Caco-2 (cell line): ENCODE data around the gene CNOT8. TPM values are rescaled to one million over a fixed set of nuclear protein-coding genes. Genes with fewer than 3 reads are reported as not detected.

Experiments used
- BruUV-seq: library from RNA; stranded (reverse); fragments of 400-500 nt; replicated peaks from 2 replicates; lab custom pipeline; 2021; lab: Mats Ljungman, UMichigan
- CTCF ChIA-PET: fragments of 300-600 bp; sonication (Branson Sonifier 250); formaldehyde crosslinking; loops from one replicate; lab custom pipeline; 2022; ENCODE audit warnings: antibody characterized with exemption; lab: Charles Lee
- POLR2A ChIA-PET: fragments of 300-600 bp; sonication (Branson Sonifier 250); formaldehyde crosslinking; loops from one replicate; lab custom pipeline; 2022; ENCODE audit warnings: antibody characterized with exemption; lab: Charles Lee
- DNase-seq, 2 experiments: peaks; one replicate each; pipeline versions ENCODE4 v3.0.0 to v3.0.0-alpha.2; 2020 to 2022
- H3K27me3 ChIP-seq: replicated peaks from 2 replicates; pipeline ENCODE4 v1.6.0; 2011; ENCODE audit warnings: low read length; ENCODE audit not compliant: control insufficient read depth, insufficient read depth
- H3K36me3 ChIP-seq: 2 replicates; pipeline ENCODE4 v1.5.1; 2011; ENCODE audit warnings: low read length; ENCODE audit not compliant: control insufficient read depth, insufficient read depth
- H3K4me1 ChIP-seq: fragments of 250-450 bp; sonication (Bioruptor Pico); 2 replicates; pipeline ENCODE4 v1.5.1; 2020; ENCODE audit warnings: mild to moderate bottlenecking
- H3K4me3 ChIP-seq: 2 replicates; pipeline ENCODE4 v1.5.1; 2011; ENCODE audit warnings: low read depth, mild to moderate bottlenecking, control low read depth, low read length
- H3K9me3 ChIP-seq: fragments of 250-450 bp; sonication (Bioruptor Pico); 2 replicates; pipeline ENCODE4 v1.5.1; 2020; ENCODE audit warnings: mild to moderate bottlenecking, moderate library complexity
- H3K27ac Mint-ChIP-seq: one replicate; pipeline ENCODE4 v1.8.0; 2022; ENCODE audit warnings: mixed read lengths; ENCODE audit not compliant: unreplicated experiment
- H3K27me3 Mint-ChIP-seq: one replicate; pipeline ENCODE4 v1.8.0; 2022; ENCODE audit warnings: mixed read lengths; ENCODE audit not compliant: insufficient read depth, unreplicated experiment
- H3K36me3 Mint-ChIP-seq: one replicate; pipeline ENCODE4 v1.8.0; 2022; ENCODE audit warnings: mild to moderate bottlenecking, mixed read lengths; ENCODE audit not compliant: insufficient read depth, unreplicated experiment
- H3K4me1 Mint-ChIP-seq: one replicate; pipeline ENCODE4 v1.8.0; 2022; ENCODE audit warnings: low read depth, mixed read lengths; ENCODE audit not compliant: unreplicated experiment
- H3K4me3 Mint-ChIP-seq: one replicate; pipeline ENCODE4 v1.8.0; 2022; ENCODE audit warnings: mild to moderate bottlenecking, moderate library complexity, mixed read lengths; ENCODE audit not compliant: unreplicated experiment
- H3K9me3 Mint-ChIP-seq: one replicate; pipeline ENCODE4 v1.8.0; 2022; ENCODE audit warnings: mixed read lengths; ENCODE audit not compliant: unreplicated experiment
- CTCF ChIP-seq, 2 experiments: fragments of 200-600 bp in 1 of 2; IDR thresholded peaks; 1 replicate in 1 of 2; 2 replicates in 1 of 2; pipeline versions ENCODE4 v1.5.1 to v1.8.0; 2011 to 2022; ENCODE audit warnings: antibody characterized with exemption in 1 of 2, control low read depth in 1 of 2, inconsistent platforms in 1 of 2, low read depth in 1 of 2, low read length in 1 of 2, mild to moderate bottlenecking in 1 of 2, moderate library complexity in 1 of 2; ENCODE audit not compliant: insufficient read depth in 1 of 2, severe bottlenecking in 1 of 2, unreplicated experiment in 1 of 2
- intact Hi-C: fragments of 100-400 bp; cut with micrococcal nuclease; formaldehyde crosslinking; loops from one replicate; pipeline ENCODE4 v1.10.0; 2022; ENCODE audit not compliant: unreplicated experiment
- total RNA-seq: library from RNA; stranded (reverse); gene quantifications from 2 replicates; pipeline ENCODE4 v1.2.3, GENCODE V29; 2022

CNOT8 gene
- total RNA-seq, 1 experiment from 2014 or later, result 38.1 TPM

DNA sequence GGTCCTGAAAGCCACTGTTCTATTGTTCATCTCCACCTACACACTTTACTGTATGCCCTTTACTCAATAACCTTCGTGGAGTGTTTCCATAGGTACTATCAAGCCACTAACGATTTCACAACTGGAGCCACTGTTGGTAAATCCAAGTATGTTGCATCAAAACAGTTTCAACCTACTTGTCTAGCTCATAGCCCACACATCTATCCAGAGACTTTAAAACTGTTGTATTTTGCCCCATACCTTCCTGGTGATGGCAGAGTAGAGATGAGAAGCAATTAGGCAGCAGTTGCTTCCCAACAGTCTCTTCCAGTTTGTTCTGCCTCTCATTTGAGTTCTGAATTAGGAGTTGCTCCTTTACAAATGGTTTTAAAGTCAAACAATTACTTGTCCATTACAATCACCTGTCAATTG is 8.6 kb upstream of the CNOT8 start:
- CTCF ChIA-PET, result no interaction called here
- intact Hi-C loops, result no loop called here
- H3K4me1 Mint-ChIP-seq, result no peaks in the 10 kb centered on the region
- H3K27ac Mint-ChIP-seq, result no peak overlapping the region
- H3K9me3 Mint-ChIP-seq, result no peaks in the 10 kb centered on the region
- Histone ChIP-seq H3K27me3 (no peaks in the 10 kb centered on the region), H3K4me3 (no peak overlapping the region), H3K36me3 (no peaks in the 10 kb centered on the region), H3K9me3 (no peaks in the 10 kb centered on the region), H3K4me1 (peaks cover 3% of the 10 kb centered on the region)
- H3K36me3 Mint-ChIP-seq, result no peaks in the 10 kb centered on the region
- no TSS peak for BruUV-seq
- no peak for TF ChIP-seq CTCF (IDR thresholded peaks at IDR 0.05; ENCODE audit: insufficient read depth in 1 of 2, low read depth in 1 of 2, low read length in 1 of 2, severe bottlenecking in 1 of 2, unreplicated experiment in 1 of 2)
- DNase-seq, result no peak
- no peaks in the 10 kb centered on the region for H3K27me3 Mint-ChIP-seq
- H3K4me3 Mint-ChIP-seq, result no peak overlapping the region
- POLR2A ChIA-PET, result no interaction called here

GRCh38 chr5:154850255-154851062 is 8.0 kb upstream of the CNOT8 start, which contains the start of gene FAXDC2:
FAXDC2 (minus strand) TSS chr5:154850603; CDS start chr5:154838178, 12,425 bp downstream.
- Mint-ChIP-seq H3K4me3 (no peak within 1 kb of the TSS), H3K9me3 (no peaks in the 10 kb centered on the region)

GRCh38 chr5:154851351-154851750 is 7.1 kb upstream of the CNOT8 start:
- Histone ChIP-seq H3K36me3 (no peaks in the 10 kb centered on the region), H3K4me1 (no peaks in the 10 kb centered on the region), H3K9me3 (no peaks in the 10 kb centered on the region), H3K4me3 (no peak overlapping the region), H3K27me3 (no peaks in the 10 kb centered on the region)
- Mint-ChIP-seq H3K27me3 (no peaks in the 10 kb centered on the region), H3K4me3 (no peak overlapping the region), H3K9me3 (no peaks in the 10 kb centered on the region), H3K4me1 (no peaks in the 10 kb centered on the region), H3K36me3 (no peaks in the 10 kb centered on the region), H3K27ac (no peak overlapping the region)
- CTCF ChIA-PET, result no interaction called here
- BruUV-seq, result no TSS peak
- TF ChIP-seq CTCF (IDR thresholded peaks at IDR 0.05; ENCODE audit: insufficient read depth in 1 of 2, low read depth in 1 of 2, low read length in 1 of 2, severe bottlenecking in 1 of 2, unreplicated experiment in 1 of 2), result no peak
- intact Hi-C loops, result no loop called here
- POLR2A ChIA-PET, result no interaction called here
- no peak for DNase-seq

More at GRCh38 chr5:154850255-154851062, 8.0 kb upstream of the CNOT8 start, which contains the start of gene FAXDC2:
- BruUV-seq, result no TSS peak
- Histone ChIP-seq H3K4me1 (no peaks in the 10 kb centered on the region), H3K9me3 (no peaks in the 10 kb centered on the region), H3K36me3 (no peaks in the 10 kb centered on the region), H3K27me3 (no peaks in the 10 kb centered on the region), H3K4me3 (no peak within 1 kb of the TSS)
- Mint-ChIP-seq H3K27ac (no peak within 1 kb of the TSS), H3K4me1 (no peaks in the 10 kb centered on the region), H3K36me3 (no peaks in the 10 kb centered on the region), H3K27me3 (no peaks in the 10 kb centered on the region)
- intact Hi-C loops, result no loop called here
- DNase-seq, result no peak
- no peak for TF ChIP-seq CTCF (IDR thresholded peaks at IDR 0.05; ENCODE audit: insufficient read depth in 1 of 2, low read depth in 1 of 2, low read length in 1 of 2, severe bottlenecking in 1 of 2, unreplicated experiment in 1 of 2)
- CTCF ChIA-PET, result no interaction called here
- POLR2A ChIA-PET, result no interaction called here
